Neuronal stem cell (in vitro differentiated cells): ENCODE measurements around the gene OR9A4.

Experiments
- DNase-seq: peaks from one replicate; pipeline ENCODE4 v3.0.0-alpha.2; 2013; ENCODE audit warnings: low spot score
- H2AFZ ChIP-seq: one replicate; pipeline ENCODE4 v1.6.1; 2013; ENCODE audit warnings: mild to moderate bottlenecking, low read length, inconsistent platforms
- H2AK5ac ChIP-seq: 2 replicates; pipeline ENCODE4 v1.6.1; 2013; ENCODE audit warnings: low read depth, mild to moderate bottlenecking, inconsistent platforms, low read length, moderate library complexity, mixed read lengths
- H2BK120ac ChIP-seq: 2 replicates; pipeline ENCODE4 v1.6.1; 2013; ENCODE audit warnings: low read depth, mild to moderate bottlenecking, inconsistent platforms, low read length, moderate library complexity, mixed read lengths
- H2BK12ac ChIP-seq: one replicate; pipeline ENCODE4 v1.6.1; 2013; ENCODE audit warnings: low read length, inconsistent platforms
- H2BK15ac ChIP-seq: 2 replicates; pipeline ENCODE4 v1.6.1; 2013; ENCODE audit warnings: mild to moderate bottlenecking, low read length, inconsistent platforms, mixed read lengths
- H2BK5ac ChIP-seq: one replicate; pipeline ENCODE4 v1.6.1; 2013; ENCODE audit warnings: inconsistent platforms, mild to moderate bottlenecking, low read length, moderate library complexity
- H3K14ac ChIP-seq: one replicate; pipeline ENCODE4 v1.6.1; 2013; ENCODE audit warnings: low read length, inconsistent platforms
- H3K18ac ChIP-seq: 2 replicates; pipeline ENCODE4 v1.6.1; 2013; ENCODE audit warnings: low read length, inconsistent platforms
- H3K23ac ChIP-seq: 2 replicates; pipeline ENCODE4 v1.6.1; 2013; ENCODE audit warnings: low read depth, mild to moderate bottlenecking, mixed read lengths, low read length, inconsistent platforms; ENCODE audit not compliant: poor library complexity
- H3K27ac ChIP-seq: replicated peaks from 3 replicates; pipeline ENCODE4 v1.5.1; 2013; ENCODE audit warnings: low read length, inconsistent platforms
- H3K27me3 ChIP-seq, 3 experiments: 2 replicates each; pipeline ENCODE4 v1.6.1; 2013; ENCODE audit warnings: low read length in 3 of 3, mild to moderate bottlenecking in 2 of 3, inconsistent platforms in 1 of 3, low read depth in 1 of 3, mixed read lengths in 1 of 3, moderate library complexity in 1 of 3; ENCODE audit not compliant: control insufficient read depth in 3 of 3, insufficient read depth in 3 of 3
- H3K36me3 ChIP-seq, 2 donors: replicated peaks in 1 of 2; 2 replicates each; pipeline ENCODE4 v1.6.1; 2013; ENCODE audit warnings: low read length in 2 of 2; ENCODE audit not compliant: control insufficient read depth in 2 of 2, insufficient read depth in 2 of 2
- H3K4ac ChIP-seq: 2 replicates; pipeline ENCODE4 v1.6.1; 2013; ENCODE audit warnings: inconsistent platforms, mild to moderate bottlenecking, low read length, moderate library complexity
- H3K4me1 ChIP-seq, 2 donors: 1 replicate in 1 of 2; 2 replicates in 1 of 2; pipeline ENCODE4 v1.6.1; 2013; ENCODE audit warnings: low read length in 2 of 2, low read depth in 1 of 2; ENCODE audit not compliant: control insufficient read depth in 2 of 2, insufficient read depth in 1 of 2
- H3K4me2 ChIP-seq: one replicate; pipeline ENCODE4 v1.6.1; 2013; ENCODE audit warnings: mild to moderate bottlenecking, low read length, inconsistent platforms; ENCODE audit not compliant: insufficient read depth, poor library complexity, severe bottlenecking
- H3K4me3 ChIP-seq, 2 donors: 2 replicates each; pipeline ENCODE4 v1.5.1; 2013; ENCODE audit warnings: low read length in 2 of 2, mild to moderate bottlenecking in 2 of 2, inconsistent platforms in 1 of 2, moderate library complexity in 1 of 2
- H3K79me1 ChIP-seq: one replicate; pipeline ENCODE4 v1.6.1; 2013; ENCODE audit warnings: low read depth, mild to moderate bottlenecking, inconsistent platforms, low read length, moderate library complexity
- H3K9ac ChIP-seq: one replicate; pipeline ENCODE4 v1.6.1; 2013; ENCODE audit warnings: mild to moderate bottlenecking, low read depth, low read length, inconsistent platforms; ENCODE audit not compliant: poor library complexity
- H3K9me3 ChIP-seq, 2 donors: replicated peaks in 1 of 2; 2 replicates each; pipeline versions ENCODE3 to v1.6.1; 2013; ENCODE audit warnings: low read length in 2 of 2, mild to moderate bottlenecking in 2 of 2, inconsistent platforms in 1 of 2, low read depth in 1 of 2, mixed read lengths in 1 of 2, moderate library complexity in 1 of 2; ENCODE audit not compliant: control insufficient read depth in 2 of 2, insufficient read depth in 1 of 2
- H4K8ac ChIP-seq: one replicate; pipeline ENCODE4 v1.6.1; 2013; ENCODE audit warnings: low read depth, mild to moderate bottlenecking, inconsistent platforms, low read length, moderate library complexity
- H4K91ac ChIP-seq: one replicate; pipeline ENCODE4 v1.6.1; 2013; ENCODE audit warnings: low read length, low read depth, mild to moderate bottlenecking, inconsistent platforms; ENCODE audit not compliant: poor library complexity
- WGBS, 2 donors: extraction: QIAGEN DNeasy Blood & Tissue Kit; methylation state at CpG; one replicate each; pipeline ENCODE4 v1.1.7; 2013; ENCODE audit warnings: missing lambda C conversion rate in 2 of 2, mixed read lengths in 1 of 2; ENCODE audit not compliant: insufficient read length in 2 of 2, insufficient replicate concordance in 1 of 2; ENCODE audit errors: extremely low coverage in 2 of 2; 5-methylcytosine and 5-hydroxymethylcytosine counted together

The OR9A4 gene

GRCh38 chr7:141943846-141944245, 27.6 kb downstream of the OR9A4 start:
- Histone ChIP-seq H3K79me1 (no peaks in the 10 kb centered on the region), H3K4me2 (no peak overlapping the region), H3K27ac (no peak overlapping the region), H3K14ac (no peak overlapping the region), H3K36me3 (no peaks in the 10 kb centered on the region), H2BK15ac (no peak overlapping the region), H4K91ac (no peak overlapping the region), H2BK120ac (no peak overlapping the region), H3K4me3 (no peak overlapping the region), H4K8ac (no peak overlapping the region), H2AFZ (no peak overlapping the region), H2BK5ac (no peak overlapping the region), H3K4ac (no peak overlapping the region), H3K9me3 (no peaks in the 10 kb centered on the region), H3K27me3 (no peaks in the 10 kb centered on the region), H3K18ac (no peak overlapping the region), H2BK12ac (no peak overlapping the region), H3K9ac (no peak overlapping the region), H3K4me1 (no peaks in the 10 kb centered on the region), H2AK5ac (no peak overlapping the region), H3K23ac (no peak overlapping the region)
- no CpG with 5 or more reads among the region's 1 CpG for WGBS, 2 donors
- no peak for DNase-seq

DNA sequence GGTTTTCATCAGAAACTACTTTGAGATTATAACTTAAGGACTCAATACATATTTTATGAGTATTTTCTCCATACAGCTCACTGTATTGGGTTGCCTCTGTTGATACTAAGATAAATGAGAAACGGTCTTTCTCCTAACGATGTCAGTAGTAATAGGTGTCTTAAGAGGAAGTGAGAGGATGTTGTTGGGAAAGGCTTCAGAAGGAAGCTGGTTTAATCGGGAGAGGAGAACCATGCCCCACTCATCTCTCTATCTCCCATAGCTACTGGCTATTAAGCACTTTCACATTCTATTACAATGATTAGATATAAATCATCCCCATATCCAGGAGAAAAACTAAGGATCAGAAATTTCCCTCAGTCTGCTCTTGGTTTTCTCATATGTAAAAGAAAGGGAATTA, 28.6 kb downstream of the OR9A4 start:
- no CpG with 5 or more reads among the region's 3 CpGs for WGBS, 2 donors
- no peaks in the 10 kb centered on the region for H3K27me3 ChIP-seq
- H2BK5ac ChIP-seq = no peak overlapping the region
- no peak overlapping the region for H4K8ac ChIP-seq
- no peak overlapping the region for H3K18ac ChIP-seq
- no peaks in the 10 kb centered on the region for H3K79me1 ChIP-seq
- H3K4me2 ChIP-seq = no peak overlapping the region
- H3K14ac ChIP-seq = no peak overlapping the region
- H3K9me3 ChIP-seq = no peaks in the 10 kb centered on the region
- no peaks in the 10 kb centered on the region for H3K36me3 ChIP-seq
- no peak overlapping the region for H2AK5ac ChIP-seq
- H3K27ac ChIP-seq = no peak overlapping the region
- no peak overlapping the region for H2BK12ac ChIP-seq
- H2AFZ ChIP-seq = no peak overlapping the region
- no peak overlapping the region for H2BK120ac ChIP-seq
- H2BK15ac ChIP-seq = no peak overlapping the region
- no peak overlapping the region for H3K4me3 ChIP-seq
- no peak overlapping the region for H3K4ac ChIP-seq
- DNase-seq = no peak
- H3K4me1 ChIP-seq = no peaks in the 10 kb centered on the region
- no peak overlapping the region for H4K91ac ChIP-seq
- no peak overlapping the region for H3K23ac ChIP-seq
- no peak overlapping the region for H3K9ac ChIP-seq

DNA sequence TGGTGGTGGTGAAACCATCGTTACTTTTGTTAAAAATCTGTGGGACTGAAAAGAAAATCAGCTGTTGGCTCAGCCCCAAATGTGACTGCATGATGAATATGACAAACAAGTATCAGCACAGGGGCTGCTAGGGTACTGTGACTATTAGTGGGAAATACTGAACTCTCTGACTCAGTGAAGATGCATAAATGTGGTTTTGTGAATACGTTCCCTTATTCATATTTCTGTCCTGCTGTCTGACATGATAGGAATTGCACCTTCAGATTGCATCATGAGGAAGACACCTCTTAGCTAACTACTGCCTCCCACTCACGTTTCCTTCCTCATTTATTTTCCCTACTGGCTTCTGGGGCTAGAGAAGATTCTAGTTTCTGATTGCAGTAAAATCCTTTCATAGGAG, 29.2 kb downstream of the OR9A4 start:
- Histone ChIP-seq H4K8ac (no peak overlapping the region), H2BK12ac (no peak overlapping the region), H2BK120ac (no peak overlapping the region), H3K9ac (no peak overlapping the region), H3K36me3 (no peaks in the 10 kb centered on the region), H3K4me3 (no peak overlapping the region), H2AFZ (no peak overlapping the region), H3K79me1 (no peaks in the 10 kb centered on the region), H2BK15ac (no peak overlapping the region), H3K4ac (no peak overlapping the region), H3K4me1 (no peaks in the 10 kb centered on the region), H3K9me3 (no peaks in the 10 kb centered on the region), H2BK5ac (no peak overlapping the region), H3K4me2 (no peak overlapping the region), H3K14ac (no peak overlapping the region), H3K18ac (no peak overlapping the region), H3K27ac (no peak overlapping the region), H2AK5ac (no peak overlapping the region), H3K23ac (no peak overlapping the region), H4K91ac (no peak overlapping the region), H3K27me3 (no peaks in the 10 kb centered on the region)
- WGBS, 2 donors = no CpG with 5 or more reads among the region's 3 CpGs
- no peak for DNase-seq

GRCh38 chr7:141946796-141947195, 30.6 kb downstream of the OR9A4 start, which contains the start of gene CLEC5A:
TSS of gene CLEC5A (minus strand) at chr7:141946974. CDS start at chr7:141946292, 682 bp downstream.
- Histone ChIP-seq H2BK15ac (no peak within 1 kb of the TSS), H3K27ac (no peak within 1 kb of the TSS), H3K27me3 (no peaks in the 10 kb centered on the region), H4K91ac (no peak within 1 kb of the TSS), H3K9me3 (no peaks in the 10 kb centered on the region), H2BK120ac (no peak within 1 kb of the TSS), H2AK5ac (no peak within 1 kb of the TSS), H3K18ac (no peak within 1 kb of the TSS), H4K8ac (no peak within 1 kb of the TSS), H3K23ac (no peak within 1 kb of the TSS), H3K4me2 (no peak within 1 kb of the TSS), H3K79me1 (no peaks in the 10 kb centered on the region), H3K4me3 (no peak within 1 kb of the TSS), H3K14ac (no peak within 1 kb of the TSS), H3K4ac (no peak within 1 kb of the TSS), H2AFZ (no peak within 1 kb of the TSS), H2BK5ac (no peak within 1 kb of the TSS), H3K9ac (no peak within 1 kb of the TSS), H3K4me1 (no peaks in the 10 kb centered on the region), H2BK12ac (no peak within 1 kb of the TSS), H3K36me3 (no peaks in the 10 kb centered on the region)
- WGBS, 2 donors = no CpG with 5 or more reads among the region's 3 CpGs
- no peak for DNase-seq
